HG02970 (cell line): Measurements from ENCODE around the gene TXLNG.
A peak's percentile ranks its signal among the peaks of the same experiment; 100 is the strongest.
"Not testable (repeated sequence)": the region's sequence is repeated elsewhere in the genome, so short reads cannot be mapped to it uniquely, and the experiment has no call there.

ENCODE experiments used
- ATAC-seq: cut with Tn5 transposase; IDR thresholded peaks from one replicate; pipeline ENCODE4 v1.9.1; 2021; ENCODE audit warnings: mild to moderate bottlenecking, moderate library complexity, moderate number of reproducible peaks; ENCODE audit not compliant: unreplicated experiment, low FRiP score

Gene TXLNG

GRCh38 chrX:16836371-16836770 is 50.1 kb downstream of the TXLNG start:
- no peak for ATAC-seq

GRCh38 chrX:16838202-16839066 is 52.2 kb downstream of the TXLNG start:
- no peak for ATAC-seq

GRCh38 chrX:16839219-16839851 is 53.1 kb downstream of the TXLNG start:
- no peak for ATAC-seq

- no peak for ATAC-seq
Observed at GRCh38 chrX:16839852-16840460, 53.7 kb downstream of the TXLNG start.

GRCh38 chrX:16842684-16843083 is 56.4 kb downstream of the TXLNG start:
- no peak for ATAC-seq

GRCh38 chrX:16843208-16843909 is 57.1 kb downstream of the TXLNG start:
- no peak for ATAC-seq

GRCh38 chrX:16845686-16846085 is 59.4 kb downstream of the TXLNG start:
- ATAC-seq = no peak

- no peak for ATAC-seq
Observed at GRCh38 chrX:16848541-16848940, 62.3 kb downstream of the TXLNG start.

- ATAC-seq = no peak
Observed at GRCh38 chrX:16851421-16851820, 65.2 kb downstream of the TXLNG start.

- ATAC-seq = no peak
Observed at GRCh38 chrX:16851827-16852226, 65.6 kb downstream of the TXLNG start.

GRCh38 chrX:16852617-16853179 is 66.4 kb downstream of the TXLNG start:
- ATAC-seq = no peak

- ATAC-seq = no peak
Observed at GRCh38 chrX:16853537-16853936, 67.3 kb downstream of the TXLNG start.

- no peak for ATAC-seq
Observed at GRCh38 chrX:16855363-16856075, 69.3 kb downstream of the TXLNG start.

GRCh38 chrX:16856076-16856404 is 69.8 kb downstream of the TXLNG start:
- ATAC-seq = not testable (repeated sequence)

GRCh38 chrX:16856744-16857143 is 70.5 kb downstream of the TXLNG start:
- no peak for ATAC-seq

GRCh38 chrX:16862829-16863228 is 76.6 kb downstream of the TXLNG start:
- no peak for ATAC-seq

GRCh38 chrX:16867947-16868346 is 81.7 kb downstream of the TXLNG start:
- no peak for ATAC-seq

GRCh38 chrX:16868920-16869319 is 82.7 kb downstream of the TXLNG start:
- no peak for ATAC-seq

GRCh38 chrX:16869393-16870094 is 83.3 kb downstream of the TXLNG start:
- peak; percentile 54 for ATAC-seq
